Measurements from ENCODE around the gene ASCC1.

ASCC1 gene

GRCh38 chr10:72080042-72080975 is 135.8 kb downstream of the ASCC1 start:
- no peak for DNase-seq

DNA sequence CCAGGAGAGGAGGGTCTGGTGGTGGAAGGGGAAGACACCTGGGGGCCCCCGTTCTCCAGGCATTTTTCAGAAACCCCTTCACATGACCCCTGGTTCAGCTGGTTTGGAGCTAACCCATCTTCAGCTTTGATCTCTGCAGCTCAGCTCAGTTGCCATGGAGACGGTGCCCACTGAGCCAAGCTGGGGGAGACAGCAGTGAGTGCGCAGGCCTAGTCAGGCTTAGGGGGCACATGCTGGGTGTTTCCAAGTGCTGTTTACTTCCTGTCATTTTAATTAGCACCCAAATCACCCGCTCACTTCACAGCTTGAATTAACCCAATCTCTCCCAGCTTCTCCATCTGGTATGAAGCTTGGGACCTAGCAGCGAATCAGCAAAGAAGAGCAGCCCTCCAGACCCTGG is 136.7 kb downstream of the ASCC1 start:
- DNase-seq = peak; percentile 40

- DNase-seq = no peak
Measured at GRCh38 chr10:72077275-72077990, 138.6 kb downstream of the ASCC1 start.

DNA sequence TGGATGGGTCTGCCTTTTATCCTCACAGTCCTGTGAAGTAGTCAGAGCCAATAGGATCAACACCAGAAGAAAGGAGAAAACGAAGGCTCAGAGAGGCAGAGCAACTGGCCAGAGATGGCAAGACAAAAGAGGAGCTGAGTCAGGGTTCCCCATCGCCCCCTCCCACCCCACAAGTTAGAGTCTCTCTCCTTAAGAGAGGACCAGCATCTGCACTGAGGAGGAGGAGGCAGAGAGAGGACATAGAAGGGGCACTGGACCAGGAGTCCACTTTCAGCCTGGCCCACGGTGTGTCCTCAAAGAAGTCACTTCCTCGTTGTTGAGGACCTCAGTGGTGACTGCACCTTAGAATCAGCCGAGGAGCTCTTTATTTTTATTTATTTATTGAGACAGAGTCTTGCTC is 139.3 kb downstream of the ASCC1 start:
- DNase-seq = no peak

GRCh38 chr10:72075376-72076115 is 140.5 kb downstream of the ASCC1 start:
- DNase-seq = no peak

DNA sequence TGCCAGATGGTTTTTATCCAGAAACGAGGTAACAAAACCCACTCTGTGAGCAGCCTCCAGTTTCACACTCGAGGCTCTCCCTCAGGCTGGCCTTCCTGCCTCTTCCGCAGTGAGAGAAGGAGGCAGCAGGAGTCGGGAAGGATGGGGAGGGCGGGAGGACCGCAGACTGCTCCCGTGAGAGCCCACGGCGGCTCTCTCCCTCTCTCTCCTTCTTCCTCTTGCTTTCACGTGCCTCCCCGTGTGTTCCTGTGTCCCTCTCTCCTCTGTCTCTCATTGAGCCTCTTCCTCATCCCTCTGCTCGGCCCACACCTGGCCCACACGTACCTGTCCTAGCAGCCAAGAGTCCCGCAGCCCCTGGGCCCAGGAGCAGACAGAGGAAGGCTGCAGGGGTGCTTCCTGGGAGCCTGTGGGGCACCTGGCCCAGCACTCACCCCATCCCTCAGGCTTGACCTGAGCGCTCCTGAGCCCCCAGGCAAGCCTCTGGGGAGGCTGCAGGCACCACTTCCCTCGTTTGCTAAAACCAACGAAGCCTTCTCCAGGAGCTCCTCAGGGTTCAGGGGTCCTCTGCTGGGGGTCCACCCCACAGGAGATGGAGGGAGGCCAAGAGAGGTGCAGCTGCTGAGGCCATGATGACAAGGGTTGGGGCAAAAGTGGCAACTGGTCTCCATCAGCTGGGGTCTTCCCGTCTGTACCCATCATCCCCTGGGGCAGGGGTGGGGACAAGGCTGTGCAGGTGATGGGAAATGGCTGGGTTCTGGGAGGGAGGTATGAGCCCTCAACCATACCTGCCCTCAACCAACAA is 141.3 kb downstream of the ASCC1 start:
- no peak for DNase-seq

DNA sequence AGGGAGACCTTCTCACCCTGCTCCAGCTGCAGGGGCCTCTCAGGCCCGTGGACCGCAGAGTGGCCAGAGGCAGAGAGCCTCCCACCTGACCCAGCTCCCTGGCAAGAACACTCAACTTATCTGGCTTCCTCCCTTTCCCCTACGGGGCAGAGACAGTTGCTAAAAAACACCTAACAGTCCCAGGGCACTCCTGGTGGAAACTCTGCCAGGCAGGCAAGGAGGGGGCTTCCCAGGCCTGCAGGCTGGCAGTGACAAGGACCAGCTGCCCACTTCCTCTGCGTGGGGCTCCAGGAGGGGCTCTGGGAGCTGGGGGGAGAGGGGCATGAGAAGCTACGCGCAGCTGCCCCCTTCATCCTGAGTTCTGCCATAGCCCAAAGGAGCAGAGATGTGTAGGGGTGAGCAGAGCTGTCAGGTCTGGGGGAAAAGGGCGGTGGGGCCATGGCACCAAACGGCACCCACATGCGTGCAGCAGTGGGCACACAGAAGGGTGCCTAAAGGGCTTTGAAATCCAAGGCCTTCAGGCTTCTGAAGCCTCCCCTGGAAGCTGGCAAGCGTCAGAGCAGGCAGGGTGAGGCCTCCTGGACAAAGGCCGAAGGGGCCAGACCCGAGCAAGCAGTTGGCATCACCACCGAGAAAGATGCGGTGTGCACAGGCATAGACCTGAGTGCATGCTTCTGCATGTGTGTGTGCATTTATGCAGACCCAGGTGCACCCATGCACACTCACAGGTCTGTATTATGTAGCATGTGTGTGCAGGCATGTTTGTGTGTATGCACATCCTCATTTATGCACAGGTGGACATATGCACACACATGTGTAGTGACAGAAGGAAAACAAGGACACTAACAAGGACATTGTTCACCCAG is 142.1 kb downstream of the ASCC1 start:
- no peak for DNase-seq

DNA sequence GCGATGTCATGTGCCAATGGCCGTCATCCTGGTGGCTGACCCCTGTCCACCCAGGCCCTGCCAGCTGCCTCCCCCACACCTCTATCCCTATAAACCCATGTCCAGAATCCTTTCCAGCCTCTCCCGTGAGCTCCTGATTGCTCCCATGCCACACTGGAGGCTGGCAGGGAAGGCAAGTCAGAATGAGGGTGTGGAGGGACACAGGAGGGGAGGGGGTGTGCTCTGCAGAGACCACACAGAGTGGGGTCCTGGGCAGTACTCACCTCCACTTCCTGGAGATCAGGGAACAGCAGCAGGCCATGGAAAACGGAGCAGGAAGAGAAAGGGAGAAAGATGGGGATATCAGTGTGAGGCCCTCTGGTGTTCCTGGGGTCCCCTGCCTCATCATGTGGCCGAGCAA is 143.4 kb downstream of the ASCC1 start:
- no peak for DNase-seq

GRCh38 chr10:72072046-72072445 is 144.0 kb downstream of the ASCC1 start:
- no peak for DNase-seq

- no peak for DNase-seq
Measured at GRCh38 chr10:72069751-72070526, 146.1 kb downstream of the ASCC1 start.

- no peak for DNase-seq
Measured at GRCh38 chr10:72068901-72069446, 147.1 kb downstream of the ASCC1 start.

DNA sequence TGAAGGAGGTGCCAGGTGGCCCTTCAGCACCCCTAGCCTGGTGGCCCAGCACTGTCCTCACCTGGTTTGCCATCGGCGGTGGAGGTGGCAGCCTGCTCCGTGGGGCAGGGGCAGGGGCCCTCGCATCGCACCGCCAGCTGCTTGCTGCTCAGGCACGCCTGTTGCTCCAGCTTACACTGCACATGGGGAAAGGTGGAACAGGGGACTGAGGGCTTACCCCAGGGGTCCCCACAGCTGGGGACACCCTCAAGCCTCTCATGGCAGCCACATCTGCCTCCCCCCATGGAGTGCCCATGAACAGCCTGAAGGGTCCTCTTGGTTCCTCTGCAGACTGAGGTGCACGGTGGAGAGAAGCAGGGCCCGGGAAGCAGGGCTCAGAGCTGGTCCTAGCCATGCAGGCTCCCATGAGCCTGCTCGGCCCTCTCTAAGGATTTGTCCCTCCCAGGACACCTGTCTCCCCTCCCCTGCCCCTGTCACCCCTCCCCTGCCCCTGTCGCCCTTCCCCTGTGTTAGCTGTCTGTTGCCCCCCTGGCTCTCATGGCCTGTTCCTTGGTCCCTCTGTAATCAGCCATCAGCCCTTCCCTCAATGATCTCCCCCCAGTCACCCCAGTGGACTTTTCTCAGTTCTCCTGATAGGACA is 147.8 kb downstream of the ASCC1 start:
- DNase-seq = no peak

- DNase-seq = no peak
Measured at GRCh38 chr10:72067463-72068125, 148.5 kb downstream of the ASCC1 start.

GRCh38 chr10:72066318-72067284 is 149.5 kb downstream of the ASCC1 start:
- no peak for DNase-seq

DNA sequence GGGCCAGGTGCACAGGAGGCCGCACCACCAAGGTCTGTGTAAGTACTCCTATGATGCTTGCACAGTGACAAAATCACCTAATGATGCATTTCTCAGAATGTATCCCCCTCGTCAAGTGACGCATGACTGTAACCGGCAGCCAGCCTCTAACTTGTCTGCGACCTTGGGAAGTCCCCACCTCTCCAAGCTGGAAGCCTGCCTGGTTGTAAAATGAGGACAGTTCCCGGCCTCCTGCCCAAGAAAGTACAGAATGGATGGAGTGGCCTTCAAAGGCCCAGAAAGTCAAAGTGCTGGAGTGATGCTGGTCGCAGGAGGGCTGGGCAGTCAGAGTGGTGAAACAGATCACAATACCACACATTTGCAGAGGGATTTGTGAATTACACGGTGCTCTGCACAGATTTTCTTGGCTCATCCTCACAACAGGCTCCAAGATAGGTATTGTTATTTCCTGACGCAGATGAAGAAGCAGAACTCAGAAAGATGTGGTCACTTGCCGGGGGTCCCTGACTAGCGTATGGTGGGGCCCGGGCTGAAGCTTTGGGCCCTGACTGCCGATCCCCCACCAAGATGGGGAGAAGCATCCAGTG is 150.5 kb downstream of the ASCC1 start:
- DNase-seq = no peak

GRCh38 chr10:72063703-72064391 is 152.2 kb downstream of the ASCC1 start:
- DNase-seq = no peak
